GM23338 (cell line): ENCODE measurements around the gene SH3BP5.

ENCODE experiments used
- CREB1 ChIP-seq: fragments of 250-450 bp; sonication (Bioruptor Pico); IDR thresholded peaks from 2 replicates; pipeline ENCODE4 v1.5.0; 2020; ENCODE audit warnings: low read depth, mild to moderate bottlenecking, moderate library complexity
- ETS1 ChIP-seq: IDR thresholded peaks from 2 replicates; pipeline ENCODE4 v1.6.1; 2016; ENCODE audit warnings: antibody characterized with exemption
- EZH2 ChIP-seq: fragments of 200-600 bp; sonication (generic); IDR thresholded peaks from one replicate; pipeline ENCODE4 v1.8.0; 2017; ENCODE audit warnings: antibody characterized with exemption, mild to moderate bottlenecking, low read depth; ENCODE audit not compliant: unreplicated experiment
- EZH2phosphoT487 ChIP-seq: fragments of 200-600 bp; sonication (generic); IDR thresholded peaks from one replicate; pipeline ENCODE4 v1.8.1; 2018; ENCODE audit warnings: antibody characterized with exemption; ENCODE audit not compliant: unreplicated experiment
- JUNB ChIP-seq: IDR thresholded peaks from one replicate; pipeline ENCODE4 v1.6.1; 2016; ENCODE audit warnings: antibody characterized with exemption; ENCODE audit not compliant: unreplicated experiment
- NANOG ChIP-seq: IDR thresholded peaks from 2 replicates; pipeline ENCODE4 v1.6.1; 2016; ENCODE audit warnings: antibody characterized with exemption, borderline replicate concordance
- POLR2AphosphoS5 ChIP-seq: IDR thresholded peaks from 2 replicates; pipeline ENCODE4 v1.6.1; 2016; ENCODE audit warnings: antibody characterized with exemption, low read depth
- REST ChIP-seq: IDR thresholded peaks from one replicate; pipeline ENCODE4 v1.6.1; 2018; ENCODE audit warnings: antibody characterized with exemption; ENCODE audit not compliant: unreplicated experiment
- STAT1 ChIP-seq: IDR thresholded peaks from one replicate; pipeline ENCODE4 v1.6.1; 2016; ENCODE audit warnings: antibody characterized with exemption; ENCODE audit not compliant: unreplicated experiment
- ZNF114 ChIP-seq: fragments of 250-450 bp; sonication (Bioruptor Pico); IDR thresholded peaks from 2 replicates; pipeline ENCODE4 v1.5.0; 2020; ENCODE audit warnings: mild to moderate bottlenecking, moderate library complexity
- ZNF331 ChIP-seq: fragments of 250-450 bp; sonication (Bioruptor Pico); IDR thresholded peaks from 2 replicates; pipeline ENCODE4 v1.5.0; 2020; ENCODE audit warnings: low read depth, mild to moderate bottlenecking, moderate library complexity
- TF ChIP-seq, protein P1 (sequence below), 2 experiments: fragments of 200-600 bp in 1 of 2; sonication (generic) in 1 of 2; conservative IDR thresholded peaks; 2 replicates each; pipeline versions ENCODE4 v1.5.1 to v1.6.1; 2016 to 2017; ENCODE audit warnings: antibody characterized with exemption in 2 of 2, low read depth in 2 of 2, mild to moderate bottlenecking in 2 of 2, moderate library complexity in 1 of 2
- TF ChIP-seq, protein P2 (sequence below): fragments of 250-450 bp; sonication (Bioruptor Pico); IDR thresholded peaks from 2 replicates; pipeline ENCODE4 v1.5.0; 2020; ENCODE audit warnings: mild to moderate bottlenecking, moderate library complexity

- TF ChIP-seq, protein P1, sequence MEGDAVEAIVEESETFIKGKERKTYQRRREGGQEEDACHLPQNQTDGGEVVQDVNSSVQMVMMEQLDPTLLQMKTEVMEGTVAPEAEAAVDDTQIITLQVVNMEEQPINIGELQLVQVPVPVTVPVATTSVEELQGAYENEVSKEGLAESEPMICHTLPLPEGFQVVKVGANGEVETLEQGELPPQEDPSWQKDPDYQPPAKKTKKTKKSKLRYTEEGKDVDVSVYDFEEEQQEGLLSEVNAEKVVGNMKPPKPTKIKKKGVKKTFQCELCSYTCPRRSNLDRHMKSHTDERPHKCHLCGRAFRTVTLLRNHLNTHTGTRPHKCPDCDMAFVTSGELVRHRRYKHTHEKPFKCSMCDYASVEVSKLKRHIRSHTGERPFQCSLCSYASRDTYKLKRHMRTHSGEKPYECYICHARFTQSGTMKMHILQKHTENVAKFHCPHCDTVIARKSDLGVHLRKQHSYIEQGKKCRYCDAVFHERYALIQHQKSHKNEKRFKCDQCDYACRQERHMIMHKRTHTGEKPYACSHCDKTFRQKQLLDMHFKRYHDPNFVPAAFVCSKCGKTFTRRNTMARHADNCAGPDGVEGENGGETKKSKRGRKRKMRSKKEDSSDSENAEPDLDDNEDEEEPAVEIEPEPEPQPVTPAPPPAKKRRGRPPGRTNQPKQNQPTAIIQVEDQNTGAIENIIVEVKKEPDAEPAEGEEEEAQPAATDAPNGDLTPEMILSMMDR (conservative IDR thresholded peaks at IDR 0.05; ENCODE audit: low read depth in 2 of 2), result no peak
- TF ChIP-seq EZH2 (no peak), ZNF331 (CRISPR knock-in tag) (no peak), REST (no peak), POLR2AphosphoS5 (no peak), JUNB (no peak), CREB1 (CRISPR knock-in tag) (no peak), ETS1 (no peak), EZH2phosphoT487 (no peak), STAT1 (no peak), ZNF114 (CRISPR knock-in tag) (no peak), NANOG (no peak)
- TF ChIP-seq, protein P2, sequence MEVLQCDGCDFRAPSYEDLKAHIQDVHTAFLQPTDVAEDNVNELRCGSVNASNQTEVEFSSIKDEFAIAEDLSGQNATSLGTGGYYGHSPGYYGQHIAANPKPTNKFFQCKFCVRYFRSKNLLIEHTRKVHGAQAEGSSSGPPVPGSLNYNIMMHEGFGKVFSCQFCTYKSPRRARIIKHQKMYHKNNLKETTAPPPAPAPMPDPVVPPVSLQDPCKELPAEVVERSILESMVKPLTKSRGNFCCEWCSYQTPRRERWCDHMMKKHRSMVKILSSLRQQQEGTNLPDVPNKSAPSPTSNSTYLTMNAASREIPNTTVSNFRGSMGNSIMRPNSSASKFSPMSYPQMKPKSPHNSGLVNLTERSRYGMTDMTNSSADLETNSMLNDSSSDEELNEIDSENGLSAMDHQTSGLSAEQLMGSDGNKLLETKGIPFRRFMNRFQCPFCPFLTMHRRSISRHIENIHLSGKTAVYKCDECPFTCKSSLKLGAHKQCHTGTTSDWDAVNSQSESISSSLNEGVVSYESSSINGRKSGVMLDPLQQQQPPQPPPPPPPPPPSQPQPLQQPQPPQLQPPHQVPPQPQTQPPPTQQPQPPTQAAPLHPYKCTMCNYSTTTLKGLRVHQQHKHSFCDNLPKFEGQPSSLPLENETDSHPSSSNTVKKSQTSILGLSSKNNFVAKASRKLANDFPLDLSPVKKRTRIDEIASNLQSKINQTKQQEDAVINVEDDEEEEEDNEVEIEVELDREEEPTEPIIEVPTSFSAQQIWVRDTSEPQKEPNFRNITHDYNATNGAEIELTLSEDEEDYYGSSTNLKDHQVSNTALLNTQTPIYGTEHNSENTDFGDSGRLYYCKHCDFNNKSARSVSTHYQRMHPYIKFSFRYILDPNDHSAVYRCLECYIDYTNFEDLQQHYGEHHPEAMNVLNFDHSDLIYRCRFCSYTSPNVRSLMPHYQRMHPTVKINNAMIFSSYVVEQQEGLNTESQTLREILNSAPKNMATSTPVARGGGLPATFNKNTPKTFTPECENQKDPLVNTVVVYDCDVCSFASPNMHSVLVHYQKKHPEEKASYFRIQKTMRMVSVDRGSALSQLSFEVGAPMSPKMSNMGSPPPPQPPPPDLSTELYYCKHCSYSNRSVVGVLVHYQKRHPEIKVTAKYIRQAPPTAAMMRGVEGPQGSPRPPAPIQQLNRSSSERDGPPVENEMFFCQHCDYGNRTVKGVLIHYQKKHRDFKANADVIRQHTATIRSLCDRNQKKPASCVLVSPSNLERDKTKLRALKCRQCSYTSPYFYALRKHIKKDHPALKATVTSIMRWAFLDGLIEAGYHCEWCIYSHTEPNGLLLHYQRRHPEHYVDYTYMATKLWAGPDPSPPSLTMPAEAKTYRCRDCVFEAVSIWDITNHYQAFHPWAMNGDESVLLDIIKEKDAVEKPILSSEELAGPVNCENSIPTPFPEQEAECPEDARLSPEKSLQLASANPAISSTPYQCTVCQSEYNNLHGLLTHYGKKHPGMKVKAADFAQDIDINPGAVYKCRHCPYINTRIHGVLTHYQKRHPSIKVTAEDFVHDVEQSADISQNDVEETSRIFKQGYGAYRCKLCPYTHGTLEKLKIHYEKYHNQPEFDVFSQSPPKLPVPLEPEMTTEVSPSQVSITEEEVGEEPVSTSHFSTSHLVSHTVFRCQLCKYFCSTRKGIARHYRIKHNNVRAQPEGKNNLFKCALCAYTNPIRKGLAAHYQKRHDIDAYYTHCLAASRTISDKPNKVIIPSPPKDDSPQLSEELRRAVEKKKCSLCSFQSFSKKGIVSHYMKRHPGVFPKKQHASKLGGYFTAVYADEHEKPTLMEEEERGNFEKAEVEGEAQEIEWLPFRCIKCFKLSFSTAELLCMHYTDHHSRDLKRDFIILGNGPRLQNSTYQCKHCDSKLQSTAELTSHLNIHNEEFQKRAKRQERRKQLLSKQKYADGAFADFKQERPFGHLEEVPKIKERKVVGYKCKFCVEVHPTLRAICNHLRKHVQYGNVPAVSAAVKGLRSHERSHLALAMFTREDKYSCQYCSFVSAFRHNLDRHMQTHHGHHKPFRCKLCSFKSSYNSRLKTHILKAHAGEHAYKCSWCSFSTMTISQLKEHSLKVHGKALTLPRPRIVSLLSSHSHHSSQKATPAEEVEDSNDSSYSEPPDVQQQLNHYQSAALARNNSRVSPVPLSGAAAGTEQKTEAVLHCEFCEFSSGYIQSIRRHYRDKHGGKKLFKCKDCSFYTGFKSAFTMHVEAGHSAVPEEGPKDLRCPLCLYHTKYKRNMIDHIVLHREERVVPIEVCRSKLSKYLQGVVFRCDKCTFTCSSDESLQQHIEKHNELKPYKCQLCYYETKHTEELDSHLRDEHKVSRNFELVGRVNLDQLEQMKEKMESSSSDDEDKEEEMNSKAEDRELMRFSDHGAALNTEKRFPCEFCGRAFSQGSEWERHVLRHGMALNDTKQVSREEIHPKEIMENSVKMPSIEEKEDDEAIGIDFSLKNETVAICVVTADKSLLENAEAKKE (CRISPR knock-in tag), result no peak
Observed at GRCh38 chr3:15211937-15212336, 120.4 kb downstream of the SH3BP5 start.
